Esophagus muscularis mucosa (tissue), 4 donors: ENCODE measurements around the gene SNRPE. TPM values are rescaled to one million over a fixed set of nuclear protein-coding genes. Genes with fewer than 3 reads are reported as not detected.

Experiments
- DNase-seq: peaks from one replicate; pipeline ENCODE4 v3.0.0-alpha.2; 2017; ENCODE audit errors: extremely low spot score
- H3K27ac ChIP-seq, 4 donors: fragments of 200-600 bp; sonication (generic); replicated peaks in 1 of 4; 1 replicate in 3 of 4; 2 replicates in 1 of 4; pipeline ENCODE4 v1.5.1; 2016 to 2019; ENCODE audit warnings: mild to moderate bottlenecking in 1 of 4
- H3K27me3 ChIP-seq, 4 donors: fragments of 200-600 bp; sonication (generic); one replicate each; pipeline versions ENCODE4 v1.5.1 to v1.6.0; 2016 to 2019
- H3K36me3 ChIP-seq, 4 donors: fragments of 200-600 bp; sonication (generic); one replicate each; pipeline ENCODE4 v1.5.1; 2016 to 2019
- H3K4me1 ChIP-seq, 4 donors: fragments of 200-600 bp; sonication (generic); one replicate each; pipeline ENCODE4 v1.5.1; 2016 to 2019
- H3K4me3 ChIP-seq, 4 donors: fragments of 200-600 bp; sonication (generic); 1 replicate in 2 of 4; 2 replicates in 2 of 4; pipeline ENCODE4 v1.5.1; 2016 to 2019; ENCODE audit warnings: mild to moderate bottlenecking in 4 of 4, moderate library complexity in 1 of 4
- H3K9me3 ChIP-seq, 4 donors: fragments of 200-600 bp; sonication (generic); 1 replicate in 3 of 4; 2 replicates in 1 of 4; pipeline ENCODE4 v1.5.1; 2016 to 2019
- CTCF ChIP-seq, 3 experiments: fragments of 200-600 bp in 2 of 3; fragments of 450-650 bp in 1 of 3; sonication (generic) in 2 of 3; IDR thresholded peaks; one replicate each; pipeline ENCODE4 v1.5.1; 2017 to 2019; ENCODE audit warnings: antibody characterized with exemption in 3 of 3, mild to moderate bottlenecking in 2 of 3, moderate library complexity in 1 of 3
- EP300 ChIP-seq: sonication (generic); formaldehyde crosslinking; IDR thresholded peaks from one replicate; pipeline ENCODE4 v1.6.1; 2017; ENCODE audit warnings: antibody characterized with exemption
- POLR2A ChIP-seq: fragments of 450-650 bp; IDR thresholded peaks from one replicate; pipeline ENCODE4 v1.6.1; 2017; ENCODE audit warnings: antibody characterized with exemption, moderate library complexity, mild to moderate bottlenecking, low read depth
- POLR2AphosphoS5 ChIP-seq, 2 donors: sonication (generic); formaldehyde crosslinking; IDR thresholded peaks; one replicate each; pipeline ENCODE4 v1.6.1; 2017; ENCODE audit warnings: antibody characterized with exemption in 2 of 2
- WGBS: methylation state at CpG from one replicate; pipeline ENCODE4 v1.1.5; 2018; 5-methylcytosine and 5-hydroxymethylcytosine counted together
- intact Hi-C: fragments of 100-400 bp; cut with DNase I; formaldehyde crosslinking; loops from one replicate; pipeline ENCODE4 v1.15.1; 2023
- total RNA-seq, 4 donors: library from RNA; depleted of rRNA; stranded (reverse); fragments of >200 nt; gene quantifications; one replicate each; pipeline versions ENCODE4 v1.1.0 to v1.2.1, GENCODE V29; 2016

The SNRPE gene
- total RNA-seq, 4 donors from 2014 or later = 19.0 to 45.7 (median 35.1) TPM

- H3K27me3 ChIP-seq = no peaks in the 10 kb centered on the region
- intact Hi-C loops = no loop called here
- TF ChIP-seq EP300 (no peak), POLR2AphosphoS5 (IDR thresholded peaks at IDR 0.05) (no peak), POLR2A (no peak), CTCF (IDR thresholded peaks at IDR 0.05) (no peak)
- peak; percentile 14 for DNase-seq
- no peak overlapping the region for H3K4me3 ChIP-seq
- no peak overlapping the region for H3K27ac ChIP-seq
- no peaks in the 10 kb centered on the region for H3K4me1 ChIP-seq
- WGBS = 95% methylated on average over 5 of the region's 5 CpGs
- peaks cover 0 to 14% (median 2%) of the 10 kb centered on the region in 4 donors for H3K36me3 ChIP-seq
- H3K9me3 ChIP-seq = no peaks in the 10 kb centered on the region
Measured at GRCh38 chr1:203880606-203881005, 19.2 kb downstream of the SNRPE start.

- Histone ChIP-seq H3K4me3 (no peak overlapping the region), H3K27ac (no peak overlapping the region), H3K27me3 (no peaks in the 10 kb centered on the region), H3K4me1 (no peaks in the 10 kb centered on the region), H3K36me3 (peaks cover 0 to 3% (median 0%) of the 10 kb centered on the region in 4 donors), H3K9me3 (no peaks in the 10 kb centered on the region)
- TF ChIP-seq EP300 (no peak), POLR2AphosphoS5 (IDR thresholded peaks at IDR 0.05) (no peak), CTCF (IDR thresholded peaks at IDR 0.05) (no peak), POLR2A (no peak)
- intact Hi-C loops = no loop called here
- DNase-seq = no peak
Measured at GRCh38 chr1:203888807-203889251, 27.4 kb downstream of the SNRPE start.

GRCh38 chr1:203891950-203892349 is 30.6 kb downstream of the SNRPE start:
- intact Hi-C loops = no loop called here
- Histone ChIP-seq H3K4me1 (no peaks in the 10 kb centered on the region), H3K4me3 (no peak overlapping the region), H3K27me3 (no peaks in the 10 kb centered on the region), H3K27ac (no peak overlapping the region), H3K36me3 (peaks cover 0 to 3% (median 0%) of the 10 kb centered on the region in 4 donors), H3K9me3 (peaks cover 0 to 11% (median 8%) of the 10 kb centered on the region in 4 donors)
- no peak for DNase-seq
- 76% methylated on average over 2 of the region's 2 CpGs for WGBS
- TF ChIP-seq POLR2A = no peak

GRCh38 chr1:203898458-203899352 is 37.3 kb downstream of the SNRPE start:
- no peak overlapping the region for H3K27ac ChIP-seq
- WGBS = 90% methylated on average over 12 of the region's 12 CpGs
- no peaks in the 10 kb centered on the region for H3K27me3 ChIP-seq
- H3K9me3 ChIP-seq = peaks cover 0 to 11% (median 8%) of the 10 kb centered on the region in 4 donors
- DNase-seq = no peak
- no peaks in the 10 kb centered on the region for H3K36me3 ChIP-seq
- no peaks in the 10 kb centered on the region for H3K4me1 ChIP-seq
- H3K4me3 ChIP-seq = no peak overlapping the region
- TF ChIP-seq EP300 = no peak
- no peak for TF ChIP-seq CTCF (IDR thresholded peaks at IDR 0.05)
- TF ChIP-seq POLR2A = no peak
- TF ChIP-seq POLR2AphosphoS5 (IDR thresholded peaks at IDR 0.05) = no peak
- intact Hi-C loops = no loop called here

- Histone ChIP-seq H3K27ac (no peak overlapping the region), H3K27me3 (no peaks in the 10 kb centered on the region), H3K36me3 (no peaks in the 10 kb centered on the region), H3K4me1 (no peaks in the 10 kb centered on the region), H3K9me3 (peaks cover 0 to 7% (median 6%) of the 10 kb centered on the region in 4 donors), H3K4me3 (no peak overlapping the region)
- 73% methylated on average over 1 of the region's 1 CpG for WGBS
- TF ChIP-seq POLR2A (no peak), CTCF (IDR thresholded peaks at IDR 0.05) (no peak), EP300 (no peak), POLR2AphosphoS5 (IDR thresholded peaks at IDR 0.05) (no peak)
- intact Hi-C loops = no loop called here
- no peak for DNase-seq
Measured at GRCh38 chr1:203899353-203899716, 37.9 kb downstream of the SNRPE start.
